ENCODE data around the gene SMPD4.
"Not testable (repeated sequence)": the region's sequence is repeated elsewhere in the genome, so short reads cannot be mapped to it uniquely, and the experiment has no call there.

SMPD4 gene

GRCh38 chr2:130141002-130141401, 40.4 kb downstream of the SMPD4 start:
- not testable (repeated sequence) for FAIRE-seq; DNase-seq (ENCODE audit: low spot score)

- not testable (repeated sequence) for DNase-seq (ENCODE audit: low spot score); FAIRE-seq
Observed at GRCh38 chr2:130140516-130140915, 40.9 kb downstream of the SMPD4 start.

GRCh38 chr2:130139331-130140280, 41.8 kb downstream of the SMPD4 start:
- FAIRE-seq; DNase-seq (ENCODE audit: low spot score): not testable (repeated sequence)

- not testable (repeated sequence) for DNase-seq (ENCODE audit: low spot score); FAIRE-seq
Observed at GRCh38 chr2:130138841-130139251, 42.6 kb downstream of the SMPD4 start.

GRCh38 chr2:130138326-130138725, 43.1 kb downstream of the SMPD4 start:
- FAIRE-seq; DNase-seq (ENCODE audit: low spot score): not testable (repeated sequence)

GRCh38 chr2:130137118-130137517, 44.3 kb downstream of the SMPD4 start:
- not testable (repeated sequence) for DNase-seq (ENCODE audit: low spot score); FAIRE-seq

- not testable (repeated sequence) for DNase-seq (ENCODE audit: low spot score); FAIRE-seq
Observed at GRCh38 chr2:130136546-130136945, 44.9 kb downstream of the SMPD4 start.

GRCh38 chr2:130135692-130136541, 45.5 kb downstream of the SMPD4 start:
- DNase-seq (ENCODE audit: low spot score), result no peak
- FAIRE-seq, result no peak

- not testable (repeated sequence) for DNase-seq (ENCODE audit: low spot score); FAIRE-seq
Observed at GRCh38 chr2:130129120-130129829, 52.1 kb downstream of the SMPD4 start, which contains the start of gene POTEF. TSS of gene POTEF (minus strand) at chr2:130129222. CDS start at chr2:130120515, 8,707 bp downstream.

GRCh38 chr2:130128464-130128863, 52.9 kb downstream of the SMPD4 start:
- not testable (repeated sequence) for FAIRE-seq; DNase-seq (ENCODE audit: low spot score)

GRCh38 chr2:130127726-130128125, 53.7 kb downstream of the SMPD4 start:
- FAIRE-seq; DNase-seq (ENCODE audit: low spot score): not testable (repeated sequence)

- DNase-seq (ENCODE audit: low spot score); FAIRE-seq: not testable (repeated sequence)
Observed at GRCh38 chr2:130120924-130121323, 60.5 kb downstream of the SMPD4 start.

GRCh38 chr2:130102597-130103363, 78.6 kb downstream of the SMPD4 start:
- not testable (repeated sequence) for FAIRE-seq; DNase-seq (ENCODE audit: low spot score)
